ENCODE data around the gene SCN1B.
A peak's percentile ranks its signal among the peaks of the same experiment; 100 is the strongest.

SCN1B gene

DNA sequence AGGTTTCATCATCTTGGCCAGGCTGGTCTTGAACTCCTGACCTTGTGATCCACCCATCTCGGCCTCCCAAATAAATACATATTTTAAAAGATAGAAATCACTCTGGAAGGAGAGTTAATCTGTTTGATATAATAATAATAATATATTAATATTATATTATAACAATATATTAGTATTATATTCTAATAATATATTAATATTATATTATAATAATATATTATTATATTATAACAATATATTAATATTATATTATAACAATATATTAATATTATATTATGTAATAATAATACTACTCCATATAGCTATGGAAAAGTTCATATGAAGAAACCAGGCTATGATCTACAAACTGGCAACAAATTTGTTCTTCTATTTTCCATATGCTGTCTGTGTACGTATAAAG, 28.1 kb downstream of the SCN1B start:
- no peak for DNase-seq

DNA sequence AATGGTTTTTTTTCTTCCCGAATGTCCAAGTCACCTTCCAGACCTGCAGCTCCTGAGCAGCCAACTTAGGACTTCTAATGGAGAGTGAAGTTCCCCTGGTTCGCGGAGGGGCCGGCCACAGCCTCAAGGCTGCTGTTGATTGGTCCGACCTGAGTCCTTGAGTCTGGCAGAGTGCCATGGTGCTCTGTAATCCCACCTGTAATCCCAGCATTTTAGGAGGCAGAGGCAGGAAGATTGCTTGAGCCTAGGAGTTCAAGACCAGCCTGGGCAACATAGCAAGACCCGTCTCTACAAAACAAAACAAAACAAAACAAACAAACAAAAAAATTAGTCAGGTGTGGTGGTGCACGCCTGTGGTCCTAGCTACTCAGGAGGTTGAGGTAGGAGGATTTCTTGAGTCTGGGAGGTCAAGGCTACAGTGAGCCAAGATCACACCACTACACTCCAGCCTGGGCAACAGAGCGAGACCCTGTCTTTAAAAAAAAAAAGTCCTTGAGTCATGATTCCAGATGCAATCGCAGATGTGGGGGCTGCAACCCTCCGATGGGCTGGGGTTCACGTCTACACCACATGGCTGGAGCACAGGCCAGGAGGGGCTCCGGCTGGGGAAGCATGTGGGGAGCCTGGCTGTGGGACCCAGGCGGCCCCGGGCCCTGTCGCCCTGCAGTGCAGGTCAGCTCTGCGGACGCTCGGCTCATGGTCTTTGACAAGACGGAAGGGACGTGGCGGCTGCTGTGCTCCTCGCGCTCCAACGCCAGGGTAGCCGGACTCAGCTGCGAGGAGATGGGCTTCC, 28.9 kb downstream of the SCN1B start:
- no peak for DNase-seq

GRCh38 chr19:35059799-35060091, 29.5 kb downstream of the SCN1B start:
- DNase-seq: no peak

DNA sequence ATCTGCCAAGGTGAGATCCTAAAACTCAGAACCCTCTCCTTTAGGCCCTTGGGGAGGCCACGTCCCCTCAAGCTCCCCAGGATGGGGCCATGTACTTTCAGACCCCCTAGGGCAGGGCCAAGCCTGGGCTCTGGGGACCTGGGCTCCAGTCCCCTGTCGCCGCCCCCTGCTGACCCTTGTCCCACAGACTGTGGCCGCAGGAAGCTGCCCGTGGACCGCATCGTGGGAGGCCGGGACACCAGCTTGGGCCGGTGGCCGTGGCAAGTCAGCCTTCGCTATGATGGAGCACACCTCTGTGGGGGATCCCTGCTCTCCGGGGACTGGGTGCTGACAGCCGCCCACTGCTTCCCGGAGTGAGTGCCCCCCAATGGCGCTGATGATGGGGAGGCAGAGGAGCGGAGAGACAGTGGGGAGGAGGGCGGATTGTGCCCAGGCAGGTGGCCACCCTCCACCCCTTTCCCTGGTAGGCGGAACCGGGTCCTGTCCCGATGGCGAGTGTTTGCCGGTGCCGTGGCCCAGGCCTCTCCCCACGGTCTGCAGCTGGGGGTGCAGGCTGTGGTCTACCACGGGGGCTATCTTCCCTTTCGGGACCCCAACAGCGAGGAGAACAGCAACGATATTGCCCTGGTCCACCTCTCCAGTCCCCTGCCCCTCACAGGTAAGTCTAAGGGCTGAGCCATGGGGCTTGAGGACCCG, 30.0 kb downstream of the SCN1B start:
- DNase-seq: no peak

- DNase-seq: no peak
These were observed 31.5 kb downstream of the SCN1B start for GRCh38 chr19:35061583-35062373.

- no peak for DNase-seq
These were observed 32.7 kb downstream of the SCN1B start for GRCh38 chr19:35062942-35063341.

- DNase-seq: no peak
These were observed 33.9 kb downstream of the SCN1B start for GRCh38 chr19:35063940-35064818.

DNA sequence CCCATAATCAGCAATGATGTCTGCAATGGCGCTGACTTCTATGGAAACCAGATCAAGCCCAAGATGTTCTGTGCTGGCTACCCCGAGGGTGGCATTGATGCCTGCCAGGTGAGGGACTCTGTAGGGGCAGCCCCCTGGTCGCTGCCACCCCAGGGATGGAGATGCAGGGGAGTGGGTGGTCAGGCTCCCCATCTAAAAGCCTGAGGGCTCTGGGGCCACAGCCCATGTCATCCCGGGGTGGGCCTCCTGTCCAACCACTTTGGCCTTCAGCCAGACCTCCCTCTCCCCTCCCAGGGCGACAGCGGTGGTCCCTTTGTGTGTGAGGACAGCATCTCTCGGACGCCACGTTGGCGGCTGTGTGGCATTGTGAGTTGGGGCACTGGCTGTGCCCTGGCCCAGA, 35.3 kb downstream of the SCN1B start:
- DNase-seq: no peak

DNA sequence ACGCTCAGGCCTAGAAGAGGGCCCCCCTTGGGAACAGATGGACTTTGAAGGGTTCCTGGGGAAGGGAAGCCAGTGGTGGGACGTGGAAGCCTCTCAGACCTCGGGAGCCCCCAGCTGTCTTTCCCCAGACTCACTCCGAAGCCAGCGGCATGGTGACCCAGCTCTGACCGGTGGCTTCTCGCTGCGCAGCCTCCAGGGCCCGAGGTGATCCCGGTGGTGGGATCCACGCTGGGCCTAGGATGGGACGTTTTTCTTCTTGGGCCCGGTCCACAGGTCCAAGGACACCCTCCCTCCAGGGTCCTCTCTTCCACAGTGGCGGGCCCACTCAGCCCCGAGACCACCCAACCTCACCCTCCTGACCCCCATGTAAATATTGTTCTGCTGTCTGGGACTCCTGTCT, 35.9 kb downstream of the SCN1B start:
- DNase-seq: no peak

DNA sequence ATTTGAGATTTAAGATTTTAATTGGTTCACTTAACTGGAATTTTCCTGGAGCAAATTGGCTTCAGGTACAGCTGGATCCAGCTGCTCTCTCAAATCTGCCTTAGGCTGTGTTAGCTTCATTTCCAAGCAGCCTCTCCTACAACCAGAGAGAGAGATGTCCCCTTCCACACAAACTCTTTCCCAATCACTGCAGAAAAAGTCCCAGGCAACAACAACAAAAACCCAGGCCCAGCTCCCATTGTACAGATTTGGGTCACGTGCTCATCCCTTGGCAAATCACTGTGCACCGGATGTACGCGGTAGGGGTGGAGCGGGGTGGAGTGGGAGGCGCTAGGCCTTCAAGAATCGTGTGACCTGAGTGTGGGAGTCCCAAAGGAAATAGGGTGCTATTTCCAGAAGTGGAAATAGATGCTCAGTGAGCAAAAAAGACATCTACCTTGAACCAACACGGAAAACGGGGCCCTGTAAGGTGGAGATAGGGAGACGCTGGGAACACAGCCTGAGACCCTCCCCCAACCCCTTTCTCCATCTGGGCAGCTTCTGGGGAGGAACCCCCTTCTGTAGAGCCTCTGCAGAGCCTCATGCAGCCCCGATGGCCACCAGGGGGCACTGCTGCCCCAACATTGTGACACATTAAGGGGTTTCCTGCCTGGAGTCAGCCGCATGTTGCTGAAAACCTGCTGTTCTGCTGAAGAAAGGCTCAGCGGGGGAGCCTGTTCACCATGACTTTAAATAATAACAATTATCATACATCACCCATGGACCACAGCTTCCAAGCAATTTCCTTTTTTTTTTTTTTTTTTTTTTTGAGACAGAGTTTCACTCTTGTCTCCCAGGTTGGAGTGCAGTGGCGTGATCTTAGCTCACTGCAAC, 36.7 kb downstream of the SCN1B start:
- peak; percentile 91 for DNase-seq

DNA sequence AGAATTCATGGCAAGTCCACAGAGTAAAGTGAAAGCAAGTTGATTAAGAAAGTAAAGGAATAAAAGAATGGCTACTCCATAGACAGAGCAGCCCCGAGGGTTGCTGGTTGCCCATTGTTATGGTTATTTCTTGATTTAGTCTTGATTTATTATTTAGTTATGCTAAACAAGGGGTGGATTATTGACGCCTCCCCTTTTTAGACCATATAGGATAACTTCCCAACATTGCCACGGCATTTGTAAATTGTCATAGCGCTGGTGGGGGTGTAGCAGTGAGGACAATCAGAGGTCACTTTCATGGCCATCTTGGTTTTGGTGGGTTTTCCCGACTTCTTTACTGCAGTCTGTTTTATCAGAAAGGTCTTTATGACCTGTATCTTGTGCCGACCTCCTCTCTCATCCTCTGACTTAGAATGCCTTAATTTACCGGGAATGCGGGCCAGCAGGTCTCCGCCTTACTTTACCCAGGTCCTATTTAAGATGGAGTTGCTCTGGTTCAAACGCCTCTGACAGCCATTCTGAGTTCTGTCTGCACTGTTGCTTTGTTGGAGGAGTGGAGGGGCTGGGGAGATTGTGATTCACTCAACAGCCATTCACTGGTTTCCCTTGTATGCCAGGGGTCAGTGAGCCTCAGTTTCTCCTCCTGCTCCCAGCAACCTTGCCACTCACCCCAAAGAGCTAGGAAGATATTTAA, 38.8 kb downstream of the SCN1B start:
- DNase-seq: no peak

DNA sequence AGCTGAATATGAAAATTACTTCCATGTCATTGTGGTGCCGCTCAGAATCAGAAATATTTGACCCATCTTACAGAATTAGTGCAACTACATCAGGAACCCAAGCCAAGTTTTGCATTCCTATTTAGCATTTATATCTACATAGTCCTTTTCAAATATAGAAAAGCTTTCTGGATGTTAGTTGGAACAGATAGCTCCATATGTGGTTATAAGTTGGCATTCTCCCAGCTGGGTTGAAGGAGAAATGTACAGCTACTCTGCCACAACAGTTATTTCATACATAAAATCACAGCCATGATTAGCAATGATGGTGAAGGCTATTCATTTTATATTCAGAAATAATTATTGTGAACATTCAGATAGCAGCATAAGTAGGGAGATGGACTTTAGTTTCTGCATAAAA, 39.4 kb downstream of the SCN1B start:
- no peak for DNase-seq

DNA sequence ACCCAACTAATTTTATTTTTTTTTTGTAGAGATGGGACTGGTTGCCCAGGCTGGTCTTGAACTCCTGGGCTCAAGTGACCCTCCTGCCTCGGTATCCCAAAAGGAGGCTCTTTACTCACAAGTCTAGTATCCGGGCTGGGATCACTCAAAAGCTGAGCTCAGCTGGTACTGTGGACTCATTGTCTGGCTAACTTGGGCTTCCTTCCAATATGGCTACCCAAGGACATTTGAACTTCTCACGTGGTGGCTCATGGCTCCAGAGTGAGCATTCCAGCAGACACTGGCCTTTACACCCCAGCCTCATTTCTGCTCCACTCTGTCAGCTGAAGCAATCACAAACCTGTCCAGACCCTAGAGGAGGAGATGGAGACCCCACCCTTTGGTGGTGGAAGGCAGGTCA, 40.2 kb downstream of the SCN1B start:
- no peak for DNase-seq

DNA sequence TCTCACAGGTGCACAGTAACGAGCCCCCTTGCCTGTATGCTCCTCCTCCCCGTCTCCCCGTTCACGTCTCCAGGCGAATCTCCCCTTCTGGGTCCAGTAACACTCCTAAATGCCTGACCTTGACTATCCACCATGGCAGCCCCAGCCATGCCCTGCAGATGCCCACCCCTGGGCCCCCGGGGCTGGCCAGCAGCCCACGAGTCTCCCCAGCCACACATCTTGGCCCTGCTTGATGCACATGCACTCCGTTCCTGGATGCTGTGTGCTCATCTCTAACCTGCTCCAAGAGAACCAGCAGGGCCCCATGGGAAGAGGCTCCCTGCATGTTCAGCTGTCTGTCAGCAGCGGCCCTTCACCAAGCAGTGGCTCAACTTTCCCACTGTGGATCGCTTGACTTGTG, 43.2 kb downstream of the SCN1B start:
- DNase-seq: no peak

DNA sequence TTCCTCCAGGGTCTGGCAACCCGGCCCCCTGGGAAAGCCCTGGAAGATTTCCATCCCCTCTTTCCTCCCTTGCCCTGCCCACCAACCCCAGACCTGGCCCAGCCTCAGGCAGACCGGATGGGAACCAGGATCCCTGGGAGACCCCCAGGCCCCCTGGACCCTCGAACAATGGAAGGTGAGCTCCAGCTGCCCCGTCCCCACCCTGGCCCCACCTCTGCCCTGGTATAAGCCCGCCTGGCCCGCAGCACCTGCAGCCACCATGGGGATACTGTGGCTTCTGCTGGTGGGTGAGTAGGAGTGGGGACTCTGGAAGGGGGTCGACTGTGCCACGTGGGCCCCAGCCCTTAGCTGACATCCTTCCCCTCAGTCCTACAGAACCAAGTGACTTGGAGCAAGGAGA, 43.7 kb downstream of the SCN1B start:
- no peak for DNase-seq

GRCh38 chr19:35074426-35075201, 44.3 kb downstream of the SCN1B start:
- DNase-seq: no peak

GRCh38 chr19:35075202-35076025, 45.1 kb downstream of the SCN1B start:
- no peak for DNase-seq

GRCh38 chr19:35076026-35076370, 45.7 kb downstream of the SCN1B start:
- no peak for DNase-seq

- no peak for DNase-seq
These were observed 46.4 kb downstream of the SCN1B start for GRCh38 chr19:35076657-35077056.

Measured in 8988T (cell line).